A549 (cell line): Measurements from ENCODE around the gene TM4SF18. TPM values are rescaled to one million over a fixed set of nuclear protein-coding genes. Genes with fewer than 3 reads are reported as not detected.

Experiments used
- ATAC-seq, 2 experiments: fragments of 200-7000 bp in 1 of 2; fragments of >200 bp in 1 of 2; cut with Nextera tagmentation in 1 of 2; cut with Tn5 transposase in 1 of 2; 3 replicates each; pipeline versions ENCODE4 v1.8.0 to v1.9.1; 2018 to 2020; ENCODE audit warnings: mild to moderate bottlenecking in 1 of 2, moderate library complexity in 1 of 2
- CTCF ChIA-PET: fragments of 300-600 bp; sonication (Branson Sonifier 250); formaldehyde crosslinking; extraction: SDS; loops from one replicate; lab custom pipeline; 2021; ENCODE audit warnings: antibody characterized with exemption, inconsistent platforms; lab: Yijun Ruan, JAX
- POLR2A ChIA-PET: fragments of 350-600 bp; formaldehyde crosslinking; extraction: SDS; loops from one replicate; lab custom pipeline; 2021; ENCODE audit warnings: antibody characterized with exemption, inconsistent platforms; lab: Yijun Ruan, JAX
- DNase-seq, 2 experiments: peaks; one replicate each; pipeline versions ENCODE4 v3.0.0 to v3.0.0-alpha.2; 2011 to 2016; ENCODE audit warnings: low read depth in 1 of 2, low spot score in 1 of 2
- FAIRE-seq: peaks from 2 replicates; lab custom pipeline; 2011; peaks lifted over from hg19 to GRCh38; lab: Jason Lieb, UNC
- H3K27ac ChIP-seq, 2 experiments: fragments of >200 bp; sonication (Bioruptor Twin); formaldehyde crosslinking; 3 replicates each; pipeline ENCODE4 v1.5.1; 2016 to 2017
- H3K4me1 ChIP-seq: fragments of >200 bp; sonication (Bioruptor Twin); formaldehyde crosslinking; 3 replicates; pipeline ENCODE4 v1.6.1; 2016
- H3K4me2 ChIP-seq: fragments of >200 bp; sonication (Bioruptor Twin); formaldehyde crosslinking; 3 replicates; pipeline ENCODE4 v1.6.1; 2016
- H3K4me3 ChIP-seq: fragments of >200 bp; sonication (Bioruptor Twin); formaldehyde crosslinking; 3 replicates; pipeline ENCODE4 v1.5.1; 2016
- H3K9me3 ChIP-seq: fragments of >200 bp; sonication (Bioruptor Twin); formaldehyde crosslinking; 3 replicates; pipeline ENCODE4 v1.6.1; 2016
- BHLHE40 ChIP-seq: IDR thresholded peaks from 2 replicates; pipeline ENCODE4 v1.6.1; 2012; ENCODE audit warnings: low read depth, low read length, inconsistent platforms
- CBX2 ChIP-seq: fragments of 200-600 bp; sonication (generic); IDR thresholded peaks from 2 replicates; pipeline ENCODE4 v1.6.1; 2016; ENCODE audit warnings: low read depth, mild to moderate bottlenecking, borderline replicate concordance
- ESRRA ChIP-seq: fragments of 150-350 bp; IDR thresholded peaks from 2 replicates; pipeline ENCODE4 v1.6.1; 2014; ENCODE audit warnings: mild to moderate bottlenecking, low read length, borderline replicate concordance
- HOXB13 ChIP-seq: fragments of 250-450 bp; sonication (Bioruptor Pico); IDR thresholded peaks from 2 replicates; pipeline ENCODE4 v1.5.0; 2020; ENCODE audit warnings: low read depth, mild to moderate bottlenecking, moderate library complexity
- KDM1A ChIP-seq: fragments of 200-600 bp; sonication (generic); IDR thresholded peaks from 2 replicates; pipeline ENCODE4 v1.6.1; 2016; ENCODE audit warnings: low read depth, mild to moderate bottlenecking
- MYC ChIP-seq: IDR thresholded peaks from 2 replicates; pipeline ENCODE4 v1.6.1; 2012; ENCODE audit warnings: mild to moderate bottlenecking, inconsistent platforms, low read length, improper control_type of control experiment, borderline replicate concordance
- POLR2A ChIP-seq: IDR thresholded peaks from 2 replicates; pipeline ENCODE4 v1.6.1; 2012; ENCODE audit warnings: mild to moderate bottlenecking, low read length
- RAD21 ChIP-seq, 2 experiments: fragments of >200 bp in 1 of 2; sonication (Bioruptor Twin) in 1 of 2; formaldehyde crosslinking in 1 of 2; IDR thresholded peaks in 1 of 2; conservative IDR thresholded peaks in 1 of 2; 2 replicates in 1 of 2; 3 replicates in 1 of 2; pipeline ENCODE4 v1.6.1; 2012 to 2018; ENCODE audit warnings: inconsistent platforms in 1 of 2
- SMC3 ChIP-seq: fragments of >200 bp; sonication (Bioruptor Twin); formaldehyde crosslinking; IDR thresholded peaks from 3 replicates; pipeline ENCODE4 v1.6.1; 2018; ENCODE audit warnings: inconsistent platforms
- TFCP2L1 ChIP-seq: fragments of 250-450 bp; sonication (Bioruptor Pico); IDR thresholded peaks from 2 replicates; pipeline ENCODE4 v1.5.0; 2021; ENCODE audit warnings: mild to moderate bottlenecking
- TP53 ChIP-seq: fragments of 250-450 bp; sonication (Bioruptor Pico); IDR thresholded peaks from 2 replicates; pipeline ENCODE4 v1.5.0; 2021; ENCODE audit warnings: mild to moderate bottlenecking, moderate library complexity
- WGBS: methylation state at CpG from one replicate; pipeline ENCODE4 v1.1.6; 2017; ENCODE audit errors: missing lambda C conversion rate; 5-methylcytosine and 5-hydroxymethylcytosine counted together
- polyA plus RNA-seq, 4 experiments: library from polyadenylated mRNA; depleted of rRNA in 3 of 4; stranded (reverse); fragments of >200 nt; fragmentation: RNase III in 1 of 4; extraction: RNeasy Plus Mini Kit Qiagen cat#74134 plus additional on column Dnase treatment in 1 of 4; gene quantifications; 2 replicates in 3 of 4; 3 replicates in 1 of 4; pipeline ENCODE4 v1.2.3, GENCODE V29; 2011 to 2017
- TF ChIP-seq, protein P1 (sequence below): fragments of >200 bp; sonication (Bioruptor Twin); formaldehyde crosslinking; IDR thresholded peaks from 3 replicates; pipeline ENCODE4 v1.5.1; 2016
- TF ChIP-seq, protein P2 (sequence below): fragments of 250-450 bp; sonication (Bioruptor Pico); IDR thresholded peaks from 2 replicates; pipeline ENCODE4 v1.5.0; 2020; ENCODE audit warnings: low read depth, mild to moderate bottlenecking, moderate library complexity
- TF ChIP-seq, protein P3 (sequence below): fragments of 450-650 bp; IDR thresholded peaks from 2 replicates; pipeline ENCODE4 v1.6.1; 2014; ENCODE audit warnings: antibody characterized with exemption
- TF ChIP-seq, protein P4 (sequence below): fragments of 200-600 bp; sonication (generic); IDR thresholded peaks from 2 replicates; pipeline ENCODE4 v1.6.1; 2016; ENCODE audit warnings: antibody characterized with exemption, mild to moderate bottlenecking, moderate library complexity
- TF ChIP-seq, protein P5 (sequence below): IDR thresholded peaks from 2 replicates; pipeline ENCODE4 v1.6.1; 2012

Gene TM4SF18
- polyA plus RNA-seq, 2 of the 4 experiments (the other 2 are of a cell fraction): 51.3 to 99.8 TPM

DNA sequence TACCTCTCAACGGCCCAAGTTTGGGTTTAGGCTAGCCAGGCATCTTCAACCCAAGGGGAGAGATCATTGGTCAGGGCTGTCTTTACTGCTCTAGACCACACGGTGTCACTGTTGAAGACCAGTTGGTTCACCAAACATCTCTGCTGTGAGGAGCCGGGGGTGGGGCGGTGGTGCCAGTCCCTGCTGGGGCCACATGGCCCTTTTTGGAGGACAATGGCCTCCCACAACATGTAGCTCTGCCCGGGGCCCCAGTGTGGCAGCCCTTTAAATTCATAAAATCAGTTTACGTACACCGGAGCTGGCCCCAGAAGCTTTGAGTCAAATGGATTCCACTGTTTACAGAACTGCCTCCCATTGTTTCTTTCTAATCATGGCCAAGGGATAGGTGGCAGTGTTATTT, 19.1 kb upstream of the TM4SF18 start:
- DNase-seq: peak; percentile 82 to 86
- no peak overlapping the region for H3K4me2 ChIP-seq

DNA sequence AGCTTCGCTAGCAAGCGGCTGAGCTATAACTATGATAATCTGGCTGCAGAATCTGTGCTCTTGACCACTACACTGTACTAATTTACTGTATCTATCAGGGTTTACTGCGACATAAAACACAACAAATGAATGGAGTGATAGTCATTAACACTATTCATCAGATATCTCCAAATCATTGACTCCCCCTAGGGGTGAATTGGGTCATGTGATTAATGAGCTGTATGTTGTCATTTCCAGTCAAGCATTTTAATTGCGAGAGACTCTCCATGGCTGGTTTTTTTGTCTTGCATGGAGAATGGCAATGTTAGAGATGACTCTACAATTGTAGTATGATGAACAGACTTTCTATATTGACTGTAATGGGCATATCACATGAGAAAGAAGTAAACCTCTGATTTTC, 10.5 kb upstream of the TM4SF18 start:
- TF ChIP-seq CBX2: no peak
- TF ChIP-seq POLR2A: no peak
- TF ChIP-seq, protein P1, sequence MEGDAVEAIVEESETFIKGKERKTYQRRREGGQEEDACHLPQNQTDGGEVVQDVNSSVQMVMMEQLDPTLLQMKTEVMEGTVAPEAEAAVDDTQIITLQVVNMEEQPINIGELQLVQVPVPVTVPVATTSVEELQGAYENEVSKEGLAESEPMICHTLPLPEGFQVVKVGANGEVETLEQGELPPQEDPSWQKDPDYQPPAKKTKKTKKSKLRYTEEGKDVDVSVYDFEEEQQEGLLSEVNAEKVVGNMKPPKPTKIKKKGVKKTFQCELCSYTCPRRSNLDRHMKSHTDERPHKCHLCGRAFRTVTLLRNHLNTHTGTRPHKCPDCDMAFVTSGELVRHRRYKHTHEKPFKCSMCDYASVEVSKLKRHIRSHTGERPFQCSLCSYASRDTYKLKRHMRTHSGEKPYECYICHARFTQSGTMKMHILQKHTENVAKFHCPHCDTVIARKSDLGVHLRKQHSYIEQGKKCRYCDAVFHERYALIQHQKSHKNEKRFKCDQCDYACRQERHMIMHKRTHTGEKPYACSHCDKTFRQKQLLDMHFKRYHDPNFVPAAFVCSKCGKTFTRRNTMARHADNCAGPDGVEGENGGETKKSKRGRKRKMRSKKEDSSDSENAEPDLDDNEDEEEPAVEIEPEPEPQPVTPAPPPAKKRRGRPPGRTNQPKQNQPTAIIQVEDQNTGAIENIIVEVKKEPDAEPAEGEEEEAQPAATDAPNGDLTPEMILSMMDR: 0 out of 3 replicates have a peak, but pooled peaks have one; percentile 13
- TF ChIP-seq ESRRA: no peak
- peak in 1 of 2 experiments; percentile 23; a peak in 1 of 5 replicates for TF ChIP-seq RAD21 (conservative IDR thresholded peaks at IDR 0.05 in 1 of 2, IDR thresholded peaks at IDR 0.05 in 1 of 2)
- TF ChIP-seq MYC: no peak
- TF ChIP-seq, protein P2, sequence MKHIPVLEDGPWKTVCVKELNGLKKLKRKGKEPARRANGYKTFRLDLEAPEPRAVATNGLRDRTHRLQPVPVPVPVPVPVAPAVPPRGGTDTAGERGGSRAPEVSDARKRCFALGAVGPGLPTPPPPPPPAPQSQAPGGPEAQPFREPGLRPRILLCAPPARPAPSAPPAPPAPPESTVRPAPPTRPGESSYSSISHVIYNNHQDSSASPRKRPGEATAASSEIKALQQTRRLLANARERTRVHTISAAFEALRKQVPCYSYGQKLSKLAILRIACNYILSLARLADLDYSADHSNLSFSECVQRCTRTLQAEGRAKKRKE (CRISPR knock-in tag): no peak
- no peak for FAIRE-seq
- no peak overlapping the region for H3K4me2 ChIP-seq
- ChIA-PET POLR2A (interaction anchor here (1.5 kb wide), 1 partner anchor 23 kb away, joined by 3 read pairs; no protein-coding TSS in a partner anchor), CTCF (interaction anchor here (0.5 to 3.4 kb wide), 5 partner anchors 8 to 324 kb away, joined by 3 to 14 read pairs (median 4); partner anchors contain the start of gene TM4SF18)
- ATAC-seq: no peak
- DNase-seq: no peak
- WGBS: 92% methylated on average over 4 of the region's 4 CpGs
- H3K4me1 ChIP-seq: peaks cover 35% of the 10 kb centered on the region
- H3K27ac ChIP-seq: peak overlapping the region; percentile 1 to 36; a peak in 3 of 6 replicates
- no peak overlapping the region for H3K4me3 ChIP-seq
- H3K9me3 ChIP-seq: peaks cover 2% of the 10 kb centered on the region; the same call in 1 of the 3 replicates

More for the DNA sequence above, 19.1 kb upstream of the TM4SF18 start:
- H3K9me3 ChIP-seq: peaks cover 4% of the 10 kb centered on the region; the same call in 1 of the 3 replicates
- ATAC-seq: peak; percentile 83 to 95; a peak in 5 of 6 replicates
- no peak for FAIRE-seq
- 35% methylated on average over 7 of the region's 7 CpGs for WGBS
- H3K4me1 ChIP-seq: peaks cover 6% of the 10 kb centered on the region; the same call in 1 of the 3 replicates
- peak overlapping the region; percentile 35 to 72; a peak in 5 of 6 replicates for H3K27ac ChIP-seq
- ChIA-PET POLR2A (no interaction called here), CTCF (interaction anchor here (0.6 to 6.7 kb wide), 15 partner anchors 9 to 232 kb away, joined by 3 to 44 read pairs (median 4); no protein-coding TSS in a partner anchor)
- TF ChIP-seq, protein P1: peak; percentile 59
- TF ChIP-seq, protein P3, sequence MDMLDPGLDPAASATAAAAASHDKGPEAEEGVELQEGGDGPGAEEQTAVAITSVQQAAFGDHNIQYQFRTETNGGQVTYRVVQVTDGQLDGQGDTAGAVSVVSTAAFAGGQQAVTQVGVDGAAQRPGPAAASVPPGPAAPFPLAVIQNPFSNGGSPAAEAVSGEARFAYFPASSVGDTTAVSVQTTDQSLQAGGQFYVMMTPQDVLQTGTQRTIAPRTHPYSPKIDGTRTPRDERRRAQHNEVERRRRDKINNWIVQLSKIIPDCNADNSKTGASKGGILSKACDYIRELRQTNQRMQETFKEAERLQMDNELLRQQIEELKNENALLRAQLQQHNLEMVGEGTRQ: no peak
- TF ChIP-seq HOXB13 (CRISPR knock-in tag) (0 out of 2 replicates have a peak, but pooled peaks have one; percentile 27), TP53 (0 out of 2 replicates have a peak, but pooled peaks have one; percentile 47), KDM1A (peak; percentile 30; the same call in 1 of the 2 replicates), BHLHE40 (no peak), TFCP2L1 (CRISPR knock-in tag) (no peak), SMC3 (peak; percentile 79), RAD21 (conservative IDR thresholded peaks at IDR 0.05 in 1 of 2, IDR thresholded peaks at IDR 0.05 in 1 of 2) (peak; percentile 73 to 82)
- TF ChIP-seq, protein P4, sequence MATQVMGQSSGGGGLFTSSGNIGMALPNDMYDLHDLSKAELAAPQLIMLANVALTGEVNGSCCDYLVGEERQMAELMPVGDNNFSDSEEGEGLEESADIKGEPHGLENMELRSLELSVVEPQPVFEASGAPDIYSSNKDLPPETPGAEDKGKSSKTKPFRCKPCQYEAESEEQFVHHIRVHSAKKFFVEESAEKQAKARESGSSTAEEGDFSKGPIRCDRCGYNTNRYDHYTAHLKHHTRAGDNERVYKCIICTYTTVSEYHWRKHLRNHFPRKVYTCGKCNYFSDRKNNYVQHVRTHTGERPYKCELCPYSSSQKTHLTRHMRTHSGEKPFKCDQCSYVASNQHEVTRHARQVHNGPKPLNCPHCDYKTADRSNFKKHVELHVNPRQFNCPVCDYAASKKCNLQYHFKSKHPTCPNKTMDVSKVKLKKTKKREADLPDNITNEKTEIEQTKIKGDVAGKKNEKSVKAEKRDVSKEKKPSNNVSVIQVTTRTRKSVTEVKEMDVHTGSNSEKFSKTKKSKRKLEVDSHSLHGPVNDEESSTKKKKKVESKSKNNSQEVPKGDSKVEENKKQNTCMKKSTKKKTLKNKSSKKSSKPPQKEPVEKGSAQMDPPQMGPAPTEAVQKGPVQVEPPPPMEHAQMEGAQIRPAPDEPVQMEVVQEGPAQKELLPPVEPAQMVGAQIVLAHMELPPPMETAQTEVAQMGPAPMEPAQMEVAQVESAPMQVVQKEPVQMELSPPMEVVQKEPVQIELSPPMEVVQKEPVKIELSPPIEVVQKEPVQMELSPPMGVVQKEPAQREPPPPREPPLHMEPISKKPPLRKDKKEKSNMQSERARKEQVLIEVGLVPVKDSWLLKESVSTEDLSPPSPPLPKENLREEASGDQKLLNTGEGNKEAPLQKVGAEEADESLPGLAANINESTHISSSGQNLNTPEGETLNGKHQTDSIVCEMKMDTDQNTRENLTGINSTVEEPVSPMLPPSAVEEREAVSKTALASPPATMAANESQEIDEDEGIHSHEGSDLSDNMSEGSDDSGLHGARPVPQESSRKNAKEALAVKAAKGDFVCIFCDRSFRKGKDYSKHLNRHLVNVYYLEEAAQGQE: no peak
- TF ChIP-seq, protein P5, sequence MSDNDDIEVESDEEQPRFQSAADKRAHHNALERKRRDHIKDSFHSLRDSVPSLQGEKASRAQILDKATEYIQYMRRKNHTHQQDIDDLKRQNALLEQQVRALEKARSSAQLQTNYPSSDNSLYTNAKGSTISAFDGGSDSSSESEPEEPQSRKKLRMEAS: peak; percentile 58
- H3K4me3 ChIP-seq: no peak overlapping the region
